Measurements from ENCODE around the gene PRRT1. TPM values are rescaled to one million over a fixed set of nuclear protein-coding genes. Genes with fewer than 3 reads are reported as not detected.
"Not testable (repeated sequence)": the region's sequence is repeated elsewhere in the genome, so short reads cannot be mapped to it uniquely, and the experiment has no call there.

The PRRT1 gene
- total RNA-seq, 1 experiment from 2014 or later, result 0.14 TPM

- peaks cover 44% of the 10 kb centered on the region for H3K27me3 ChIP-seq (ENCODE audit: control insufficient read depth, insufficient read depth, low read length)
- H3K4me3 ChIP-seq (ENCODE audit: insufficient read depth, low read depth, low read length), result peak overlapping the region; percentile 80
- peak; percentile 85 for DNase-seq
- peaks cover 10% of the 10 kb centered on the region for H3K36me3 ChIP-seq (replicated peaks; ENCODE audit: control insufficient read depth, insufficient read depth, low read length)
These were observed 1.2 kb upstream of the PRRT1 start for GRCh38 chr6:32152769-32153563.

- H3K4me3 ChIP-seq (ENCODE audit: insufficient read depth, low read depth, low read length), result peak overlapping the region; percentile 80; the same call in 1 of the 2 replicates
- peak; percentile 76 for DNase-seq
- H3K36me3 ChIP-seq (replicated peaks; ENCODE audit: control insufficient read depth, insufficient read depth, low read length), result peaks cover 3% of the 10 kb centered on the region
- peaks cover 48% of the 10 kb centered on the region for H3K27me3 ChIP-seq (ENCODE audit: control insufficient read depth, insufficient read depth, low read length)
These were observed 417 bp downstream of the PRRT1 start for GRCh38 chr6:32151181-32151862.

GRCh38 chr6:32149932-32150870 is 1.5 kb downstream of the PRRT1 start:
- Histone ChIP-seq H3K27me3 (ENCODE audit: control insufficient read depth, insufficient read depth, low read length) (peaks cover 48% of the 10 kb centered on the region), H3K36me3 (replicated peaks; ENCODE audit: control insufficient read depth, insufficient read depth, low read length) (no peaks in the 10 kb centered on the region), H3K4me3 (ENCODE audit: insufficient read depth, low read depth, low read length) (peak overlapping the region; percentile 57)
- DNase-seq, result peak; percentile 85

GRCh38 chr6:32149092-32149755 is 2.5 kb downstream of the PRRT1 start:
- peak; percentile 54 for DNase-seq

GRCh38 chr6:32148289-32149091 is 3.2 kb downstream of the PRRT1 start:
- Histone ChIP-seq H3K27me3 (ENCODE audit: control insufficient read depth, insufficient read depth, low read length) (peaks cover 48% of the 10 kb centered on the region), H3K4me3 (ENCODE audit: insufficient read depth, low read depth, low read length) (peak overlapping the region; percentile 57), H3K36me3 (replicated peaks; ENCODE audit: control insufficient read depth, insufficient read depth, low read length) (no peaks in the 10 kb centered on the region)
- peak; percentile 83 for DNase-seq

More at GRCh38 chr6:32149092-32149755, 2.5 kb downstream of the PRRT1 start:
- peak overlapping the region; percentile 57 for H3K4me3 ChIP-seq (ENCODE audit: insufficient read depth, low read depth, low read length)
- H3K27me3 ChIP-seq (ENCODE audit: control insufficient read depth, insufficient read depth, low read length), result peaks cover 48% of the 10 kb centered on the region
- H3K36me3 ChIP-seq (replicated peaks; ENCODE audit: control insufficient read depth, insufficient read depth, low read length), result no peaks in the 10 kb centered on the region

- Histone ChIP-seq H3K36me3 (replicated peaks; ENCODE audit: control insufficient read depth, insufficient read depth, low read length) (no peaks in the 10 kb centered on the region), H3K27me3 (ENCODE audit: control insufficient read depth, insufficient read depth, low read length) (peaks cover 42% of the 10 kb centered on the region), H3K4me3 (ENCODE audit: insufficient read depth, low read depth, low read length) (peak overlapping the region; percentile 35; the same call in 1 of the 2 replicates)
- no peak for DNase-seq
These were observed 4.2 kb downstream of the PRRT1 start for GRCh38 chr6:32147401-32148132.

- peak; percentile 43 for DNase-seq
- Histone ChIP-seq H3K4me3 (ENCODE audit: insufficient read depth, low read depth, low read length) (no peak overlapping the region), H3K36me3 (replicated peaks; ENCODE audit: control insufficient read depth, insufficient read depth, low read length) (no peaks in the 10 kb centered on the region), H3K27me3 (ENCODE audit: control insufficient read depth, insufficient read depth, low read length) (peaks cover 34% of the 10 kb centered on the region)
These were observed 5.1 kb downstream of the PRRT1 start for GRCh38 chr6:32146687-32147086.

- peaks cover 30% of the 10 kb centered on the region for H3K27me3 ChIP-seq (ENCODE audit: control insufficient read depth, insufficient read depth, low read length)
- peak; percentile 13 for DNase-seq
- H3K4me3 ChIP-seq (ENCODE audit: insufficient read depth, low read depth, low read length), result no peak overlapping the region
- H3K36me3 ChIP-seq (replicated peaks; ENCODE audit: control insufficient read depth, insufficient read depth, low read length), result no peaks in the 10 kb centered on the region
These were observed 5.5 kb downstream of the PRRT1 start for GRCh38 chr6:32146287-32146686.

- H3K36me3 ChIP-seq (replicated peaks; ENCODE audit: control insufficient read depth, insufficient read depth, low read length); H3K27me3 ChIP-seq (ENCODE audit: control insufficient read depth, insufficient read depth, low read length); DNase-seq; H3K4me3 ChIP-seq (ENCODE audit: insufficient read depth, low read depth, low read length): not testable (repeated sequence)
These were observed 7.5 kb downstream of the PRRT1 start for GRCh38 chr6:32144238-32144637.

- DNase-seq, result no peak
- H3K27me3 ChIP-seq (ENCODE audit: control insufficient read depth, insufficient read depth, low read length), result no peaks in the 10 kb centered on the region
- H3K36me3 ChIP-seq (replicated peaks; ENCODE audit: control insufficient read depth, insufficient read depth, low read length), result no peaks in the 10 kb centered on the region
- H3K4me3 ChIP-seq (ENCODE audit: insufficient read depth, low read depth, low read length), result no peak overlapping the region
These were observed 11.2 kb downstream of the PRRT1 start for GRCh38 chr6:32140420-32141046.

GRCh38 chr6:32139590-32139989 is 12.1 kb downstream of the PRRT1 start:
- no peak for DNase-seq
- no peaks in the 10 kb centered on the region for H3K27me3 ChIP-seq (ENCODE audit: control insufficient read depth, insufficient read depth, low read length)
- no peaks in the 10 kb centered on the region for H3K36me3 ChIP-seq (replicated peaks; ENCODE audit: control insufficient read depth, insufficient read depth, low read length)
- H3K4me3 ChIP-seq (ENCODE audit: insufficient read depth, low read depth, low read length), result no peak overlapping the region

- DNase-seq, result no peak
- H3K36me3 ChIP-seq (replicated peaks; ENCODE audit: control insufficient read depth, insufficient read depth, low read length), result no peaks in the 10 kb centered on the region
- no peak overlapping the region for H3K4me3 ChIP-seq (ENCODE audit: insufficient read depth, low read depth, low read length)
- H3K27me3 ChIP-seq (ENCODE audit: control insufficient read depth, insufficient read depth, low read length), result no peaks in the 10 kb centered on the region; the same call in 1 of the 2 replicates
These were observed 14.3 kb downstream of the PRRT1 start for GRCh38 chr6:32137454-32137853.
